22Rv1 (cell line): Measurements from ENCODE around the gene TEK.

Experiments used
- ZFX ChIP-seq: fragments of 450-650 bp; IDR thresholded peaks from 2 replicates; pipeline ENCODE4 v1.6.1; 2017; ENCODE audit warnings: antibody characterized with exemption, borderline replicate concordance
- TF ChIP-seq, protein P1 (sequence below): fragments of 450-650 bp; IDR thresholded peaks from 2 replicates; pipeline ENCODE4 v1.5.1; 2017; ENCODE audit warnings: mild to moderate bottlenecking

DNA sequence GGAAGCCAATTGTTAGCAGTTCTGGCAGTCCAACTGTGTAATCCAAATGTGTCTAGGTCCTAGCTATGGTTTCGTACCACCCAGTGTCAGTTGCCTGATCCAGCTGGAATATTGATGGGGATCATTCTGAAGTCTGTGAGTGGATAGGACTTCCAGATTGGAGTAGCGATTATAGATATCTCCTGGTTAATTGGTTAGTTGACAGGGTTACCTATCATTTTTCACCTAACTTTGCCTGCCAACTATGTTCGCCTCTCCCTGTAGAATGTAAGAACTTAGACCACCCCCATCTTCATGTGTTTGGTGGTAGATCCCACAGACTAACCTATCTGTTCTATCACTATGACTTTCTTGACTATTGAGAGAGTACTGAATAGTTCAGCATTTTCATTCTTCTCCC, 59.9 kb downstream of the TEK start:
- TF ChIP-seq, protein P1, sequence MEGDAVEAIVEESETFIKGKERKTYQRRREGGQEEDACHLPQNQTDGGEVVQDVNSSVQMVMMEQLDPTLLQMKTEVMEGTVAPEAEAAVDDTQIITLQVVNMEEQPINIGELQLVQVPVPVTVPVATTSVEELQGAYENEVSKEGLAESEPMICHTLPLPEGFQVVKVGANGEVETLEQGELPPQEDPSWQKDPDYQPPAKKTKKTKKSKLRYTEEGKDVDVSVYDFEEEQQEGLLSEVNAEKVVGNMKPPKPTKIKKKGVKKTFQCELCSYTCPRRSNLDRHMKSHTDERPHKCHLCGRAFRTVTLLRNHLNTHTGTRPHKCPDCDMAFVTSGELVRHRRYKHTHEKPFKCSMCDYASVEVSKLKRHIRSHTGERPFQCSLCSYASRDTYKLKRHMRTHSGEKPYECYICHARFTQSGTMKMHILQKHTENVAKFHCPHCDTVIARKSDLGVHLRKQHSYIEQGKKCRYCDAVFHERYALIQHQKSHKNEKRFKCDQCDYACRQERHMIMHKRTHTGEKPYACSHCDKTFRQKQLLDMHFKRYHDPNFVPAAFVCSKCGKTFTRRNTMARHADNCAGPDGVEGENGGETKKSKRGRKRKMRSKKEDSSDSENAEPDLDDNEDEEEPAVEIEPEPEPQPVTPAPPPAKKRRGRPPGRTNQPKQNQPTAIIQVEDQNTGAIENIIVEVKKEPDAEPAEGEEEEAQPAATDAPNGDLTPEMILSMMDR, result no peak
- TF ChIP-seq ZFX, result no peak
